GM12878 (cell line): ENCODE measurements around the gene ADAMTS14. TPM values are rescaled to one million over a fixed set of nuclear protein-coding genes. Genes with fewer than 3 reads are reported as not detected.

Experiments used
- ATAC-seq: fragments of 200-7000 bp; cut with Tn5 transposase; 3 replicates; pipeline ENCODE4 v1.9.1; 2020; ENCODE audit warnings: mild to moderate bottlenecking, moderate library complexity
- BruUV-seq: library from RNA; stranded (reverse); fragments of 400-500 nt; replicated peaks from 2 replicates; lab custom pipeline; 2021; lab: Mats Ljungman, UMichigan
- CTCF ChIA-PET: fragments of 300-600 bp; sonication (Branson Sonifier 250); formaldehyde crosslinking; extraction: SDS; loops from one replicate; lab custom pipeline; 2021; ENCODE audit warnings: inconsistent platforms; lab: Yijun Ruan, JAX
- POLR2A ChIA-PET: fragments of 350-600 bp; formaldehyde crosslinking; extraction: SDS; loops from one replicate; lab custom pipeline; 2021; ENCODE audit warnings: inconsistent platforms; lab: Charles Lee
- RAD21 ChIA-PET: fragments of 300-600 bp; sonication (Branson Sonifier 250); formaldehyde crosslinking; loops from one replicate; lab custom pipeline; 2023; ENCODE audit warnings: antibody characterized with exemption; ENCODE audit not compliant: unreplicated experiment; lab: Charles Lee
- SMC1A ChIA-PET: fragments of 300-600 bp; sonication (Branson Sonifier 250); formaldehyde crosslinking; loops from one replicate; lab custom pipeline; 2023; ENCODE audit not compliant: unreplicated experiment, uncharacterized antibody; lab: Charles Lee
- DNase-seq: peaks from one replicate; pipeline ENCODE4 v3.0.0-alpha.2; 2011; ENCODE audit warnings: low read depth, low spot score
- FAIRE-seq: peaks from 3 replicates; lab custom pipeline; 2011; peaks lifted over from hg19 to GRCh38; lab: Jason Lieb, UNC
- H2AFZ ChIP-seq: 2 replicates; pipeline ENCODE4 v1.6.0; 2011; ENCODE audit warnings: low read depth, low read length, control low read depth; ENCODE audit not compliant: control insufficient read depth
- H3K27ac ChIP-seq: 2 replicates; pipeline ENCODE4 v1.5.1; 2011; ENCODE audit warnings: control low read depth; ENCODE audit not compliant: control insufficient read depth, insufficient read depth
- H3K27me3 ChIP-seq, 2 experiments: replicated peaks in 1 of 2; 2 replicates each; pipeline versions ENCODE4 v1.6.0 to v1.6.1; 2011; ENCODE audit warnings: low read length in 1 of 2; ENCODE audit not compliant: control insufficient read depth in 2 of 2, insufficient read depth in 2 of 2
- H3K36me3 ChIP-seq, 2 experiments: 2 replicates each; pipeline ENCODE4 v1.5.1; 2011; ENCODE audit warnings: low read length in 1 of 2; ENCODE audit not compliant: control insufficient read depth in 2 of 2, insufficient read depth in 2 of 2
- H3K4me1 ChIP-seq: 2 replicates; pipeline ENCODE4 v1.6.1; 2011; ENCODE audit warnings: mild to moderate bottlenecking, low read length, moderate library complexity, mixed read lengths; ENCODE audit not compliant: control insufficient read depth, insufficient read depth
- H3K4me2 ChIP-seq: 2 replicates; pipeline ENCODE4 v1.6.0; 2011; ENCODE audit warnings: control low read depth; ENCODE audit not compliant: control insufficient read depth, insufficient read depth
- H3K4me3 ChIP-seq: fragments of 200-600 bp; sonication (generic); 2 replicates; pipeline ENCODE4 v1.5.1; 2016
- H3K79me2 ChIP-seq: 2 replicates; pipeline ENCODE4 v1.6.0; 2011; ENCODE audit warnings: low read length; ENCODE audit not compliant: control insufficient read depth, insufficient read depth
- H3K9ac ChIP-seq: 2 replicates; pipeline ENCODE4 v1.8.0; 2011; ENCODE audit warnings: low read length, control low read depth, mixed read lengths; ENCODE audit not compliant: control insufficient read depth, insufficient read depth
- H3K9me3 ChIP-seq: replicated peaks from 3 replicates; pipeline ENCODE4 v1.5.1; 2011; ENCODE audit warnings: mild to moderate bottlenecking, low read length; ENCODE audit not compliant: control insufficient read depth, insufficient read depth
- H4K20me1 ChIP-seq: 2 replicates; pipeline ENCODE4 v1.6.0; 2011; ENCODE audit not compliant: control insufficient read depth, insufficient read depth
- CBX5 ChIP-seq: sonication (generic); IDR thresholded peaks from 2 replicates; pipeline ENCODE4 v1.6.1; 2016; ENCODE audit warnings: low read depth, moderate library complexity, mild to moderate bottlenecking, inconsistent platforms
- E2F8 ChIP-seq: fragments of 450-650 bp; IDR thresholded peaks from 2 replicates; pipeline ENCODE4 v1.6.1; 2018; ENCODE audit warnings: mild to moderate bottlenecking, low read depth, moderate library complexity; ENCODE audit not compliant: partially characterized antibody
- EP300 ChIP-seq, 2 experiments: fragments of 150-350 bp in 1 of 2; IDR thresholded peaks; 2 replicates each; pipeline ENCODE4 v1.6.1; 2011 to 2012; ENCODE audit warnings: low read depth in 2 of 2, low read length in 2 of 2, borderline replicate concordance in 1 of 2, improper control_type of control experiment in 1 of 2, inconsistent platforms in 1 of 2; ENCODE audit not compliant: control insufficient read depth in 1 of 2
- IKZF2 ChIP-seq, 2 experiments: fragments of 450-650 bp; IDR thresholded peaks; 2 replicates each; pipeline ENCODE4 v1.6.1; 2017; ENCODE audit warnings: mild to moderate bottlenecking in 2 of 2, moderate library complexity in 2 of 2
- JUNB ChIP-seq: IDR thresholded peaks from 2 replicates; pipeline ENCODE4 v1.6.1; 2016; ENCODE audit warnings: antibody characterized with exemption, mild to moderate bottlenecking
- NFYA ChIP-seq: IDR thresholded peaks from 2 replicates; pipeline ENCODE4 v1.6.1; 2011; ENCODE audit warnings: low read depth, mild to moderate bottlenecking, low read length, improper control_type of control experiment, borderline replicate concordance
- NR2C1 ChIP-seq: fragments of 450-650 bp; IDR thresholded peaks from 2 replicates; pipeline ENCODE4 v1.6.1; 2017; ENCODE audit warnings: antibody characterized with exemption, mild to moderate bottlenecking, moderate library complexity
- SP1 ChIP-seq: IDR thresholded peaks from one replicate; pipeline ENCODE4 v1.6.1; 2011; ENCODE audit warnings: low read depth, low read length
- STAT3 ChIP-seq: IDR thresholded peaks from 2 replicates; pipeline ENCODE4 v1.6.1; 2011; ENCODE audit warnings: low read depth, low read length, improper control_type of control experiment
- SUZ12 ChIP-seq: fragments of 200-600 bp; sonication (generic); IDR thresholded peaks from one replicate; pipeline ENCODE4 v1.6.1; 2018; ENCODE audit warnings: antibody characterized with exemption, mild to moderate bottlenecking; ENCODE audit not compliant: unreplicated experiment
- ZBED1 ChIP-seq: IDR thresholded peaks from 2 replicates; pipeline ENCODE4 v1.6.1; 2016; ENCODE audit warnings: borderline replicate concordance
- ZNF217 ChIP-seq: fragments of 450-650 bp; IDR thresholded peaks from 2 replicates; pipeline ENCODE4 v1.6.1; 2017; ENCODE audit warnings: antibody characterized with exemption, mild to moderate bottlenecking
- WGBS: methylation state at CpG from one replicate; pipeline ENCODE4 v1.1.6; 2016; ENCODE audit warnings: low lambda C conversion rate; ENCODE audit not compliant: insufficient replicate concordance, insufficient coverage; ENCODE audit errors: missing lambda C conversion rate; 5-methylcytosine and 5-hydroxymethylcytosine counted together
- in situ Hi-C: fragments of 300-500 bp; cut with MboI; formaldehyde crosslinking; loops from 9 replicates; pipeline ENCODE4 v1.14.3; 2018; ENCODE audit warnings: mixed read lengths
- intact Hi-C: fragments of 100-400 bp; cut with micrococcal nuclease; formaldehyde crosslinking; loops from one replicate; pipeline ENCODE4 v1.14.2; 2022; ENCODE audit not compliant: unreplicated experiment
- polyA plus RNA-seq, 11 experiments: library from polyadenylated mRNA; depleted of rRNA in 4 of 11; unstranded in 6 of 11; stranded (reverse) in 5 of 11; fragments of >200 nt; fragmentation: Nextera tagmentation in 4 of 11; fragmentation: Illumina TruSeq in 1 of 11; extraction: Ambion mirVana in 4 of 11; extraction: Trizol in 1 of 11; gene quantifications; 1 replicate in 1 of 11; 2 replicates in 10 of 11; pipeline versions ENCODE4 v1.2.1 to v1.2.3, GENCODE V29; 2011 to 2016; ENCODE audit warnings: inconsistent platforms in 2 of 11, missing spikeins in 2 of 11, low read depth in 1 of 11
- total RNA-seq, 4 experiments: library from RNA; depleted of rRNA in 3 of 4; stranded (reverse); fragments of >200 nt in 3 of 4; fragmentation: Illumina TruSeq in 1 of 4; extraction: Trizol in 1 of 4; gene quantifications; 2 replicates each; pipeline versions ENCODE4 v1.2.1 to v1.2.3, GENCODE V29; 2013 to 2021
- TF ChIP-seq, protein P1 (sequence below): fragments of 450-650 bp; IDR thresholded peaks from 2 replicates; pipeline ENCODE4 v1.6.1; 2017; ENCODE audit warnings: mild to moderate bottlenecking
- TF ChIP-seq, protein P2 (sequence below): IDR thresholded peaks from 2 replicates; pipeline ENCODE4 v1.6.1; 2011; ENCODE audit warnings: mild to moderate bottlenecking, low read depth, low read length, moderate library complexity; ENCODE audit not compliant: insufficient replicate concordance

Gene ADAMTS14
- total and polyA plus RNA-seq, 10 of the 15 experiments (the other 5 are each of a cell fraction or from before 2014, with no cell fraction given): 0.03 to 0.05 TPM; not detected in 8

DNA sequence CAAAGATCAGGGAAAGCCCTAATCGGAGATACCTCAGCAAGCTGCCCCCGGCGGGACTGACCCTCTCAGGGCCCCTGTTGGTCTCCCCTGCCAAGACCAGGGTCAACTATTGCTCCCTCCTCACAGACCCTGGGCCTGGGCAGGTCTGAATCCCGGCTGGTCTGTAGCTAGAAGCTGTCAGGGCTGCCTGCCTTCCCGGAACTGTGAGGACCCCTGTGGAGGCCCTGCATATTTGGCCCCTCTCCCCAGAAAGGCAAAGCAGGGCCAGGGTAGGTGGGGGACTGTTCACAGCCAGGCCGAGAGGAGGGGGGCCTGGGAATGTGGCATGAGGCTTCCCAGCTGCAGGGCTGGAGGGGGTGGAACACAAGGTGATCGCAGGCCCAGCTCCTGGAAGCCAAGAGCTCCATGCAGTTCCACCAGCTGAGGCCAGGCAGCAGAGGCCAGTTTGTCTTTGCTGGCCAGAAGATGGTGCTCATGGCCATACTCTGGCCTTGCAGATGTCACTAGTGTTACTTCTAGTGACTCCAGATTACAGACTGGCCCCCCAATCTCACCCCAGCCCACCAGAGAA, 88.8 kb downstream of the ADAMTS14 start:
- ChIA-PET POLR2A (no interaction called here), CTCF (interaction anchor here (0.7 to 6.1 kb wide), 6 partner anchors 33 to 210 kb away, joined by 3 to 87 read pairs (median 3); no protein-coding TSS in a partner anchor), SMC1A (interaction anchor here (1.4 to 6.7 kb wide), 2 partner anchors 202 to 210 kb away, joined by 4 to 45 read pairs; no protein-coding TSS in a partner anchor), RAD21 (interaction anchor here (1.0 to 3.4 kb wide), 4 partner anchors 185 to 300 kb away, joined by 3 to 23 read pairs (median 4); no protein-coding TSS in a partner anchor)
- no peak overlapping the region for H3K9ac ChIP-seq
- BruUV-seq: no TSS peak
- no peak overlapping the region for H3K4me2 ChIP-seq
- no peaks in the 10 kb centered on the region; a peak in 2 of 4 replicates for H3K27me3 ChIP-seq
- WGBS: 33% methylated on average over 7 of the region's 7 CpGs
- no peaks in the 10 kb centered on the region for H3K4me1 ChIP-seq
- intact Hi-C loops: no loop called here
- H4K20me1 ChIP-seq: no peaks in the 10 kb centered on the region
- no peak overlapping the region for H2AFZ ChIP-seq
- H3K27ac ChIP-seq: no peak overlapping the region
- DNase-seq (no peak), ATAC-seq (no peak), FAIRE-seq (no peak)
- H3K36me3 ChIP-seq: no peaks in the 10 kb centered on the region
- H3K79me2 ChIP-seq: no peaks in the 10 kb centered on the region
- no peak overlapping the region for H3K4me3 ChIP-seq
- in situ Hi-C loops: loop anchor here (5.0 kb wide), 2 partner anchors 214 to 299 kb away; no protein-coding TSS in a partner anchor
- no peaks in the 10 kb centered on the region; the same call in 2 of the 3 replicates for H3K9me3 ChIP-seq
- TF ChIP-seq ZNF217: no peak
- TF ChIP-seq STAT3: no peak
- TF ChIP-seq, protein P1, sequence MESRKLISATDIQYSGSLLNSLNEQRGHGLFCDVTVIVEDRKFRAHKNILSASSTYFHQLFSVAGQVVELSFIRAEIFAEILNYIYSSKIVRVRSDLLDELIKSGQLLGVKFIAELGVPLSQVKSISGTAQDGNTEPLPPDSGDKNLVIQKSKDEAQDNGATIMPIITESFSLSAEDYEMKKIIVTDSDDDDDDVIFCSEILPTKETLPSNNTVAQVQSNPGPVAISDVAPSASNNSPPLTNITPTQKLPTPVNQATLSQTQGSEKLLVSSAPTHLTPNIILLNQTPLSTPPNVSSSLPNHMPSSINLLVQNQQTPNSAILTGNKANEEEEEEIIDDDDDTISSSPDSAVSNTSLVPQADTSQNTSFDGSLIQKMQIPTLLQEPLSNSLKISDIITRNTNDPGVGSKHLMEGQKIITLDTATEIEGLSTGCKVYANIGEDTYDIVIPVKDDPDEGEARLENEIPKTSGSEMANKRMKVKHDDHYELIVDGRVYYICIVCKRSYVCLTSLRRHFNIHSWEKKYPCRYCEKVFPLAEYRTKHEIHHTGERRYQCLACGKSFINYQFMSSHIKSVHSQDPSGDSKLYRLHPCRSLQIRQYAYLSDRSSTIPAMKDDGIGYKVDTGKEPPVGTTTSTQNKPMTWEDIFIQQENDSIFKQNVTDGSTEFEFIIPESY: no peak
- no peak for TF ChIP-seq ZBED1
- no peak for TF ChIP-seq SUZ12
- TF ChIP-seq CBX5: no peak
- no peak for TF ChIP-seq JUNB
- TF ChIP-seq NFYA: no peak
- TF ChIP-seq IKZF2 (IDR thresholded peaks at IDR 0.05): no peak
- TF ChIP-seq, protein P2, sequence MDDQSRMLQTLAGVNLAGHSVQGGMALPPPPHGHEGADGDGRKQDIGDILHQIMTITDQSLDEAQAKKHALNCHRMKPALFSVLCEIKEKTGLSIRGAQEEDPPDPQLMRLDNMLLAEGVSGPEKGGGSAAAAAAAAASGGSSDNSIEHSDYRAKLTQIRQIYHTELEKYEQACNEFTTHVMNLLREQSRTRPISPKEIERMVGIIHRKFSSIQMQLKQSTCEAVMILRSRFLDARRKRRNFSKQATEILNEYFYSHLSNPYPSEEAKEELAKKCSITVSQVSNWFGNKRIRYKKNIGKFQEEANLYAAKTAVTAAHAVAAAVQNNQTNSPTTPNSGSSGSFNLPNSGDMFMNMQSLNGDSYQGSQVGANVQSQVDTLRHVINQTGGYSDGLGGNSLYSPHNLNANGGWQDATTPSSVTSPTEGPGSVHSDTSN: no peak
- TF ChIP-seq SP1: no peak
- TF ChIP-seq E2F8: no peak
- TF ChIP-seq NR2C1: no peak
- TF ChIP-seq EP300 (IDR thresholded peaks at IDR 0.05; ENCODE audit: borderline replicate concordance in 1 of 2, control insufficient read depth in 1 of 2, low read depth in 2 of 2, low read length in 2 of 2): no peak
